Body of pancreas (tissue), 4 donors: ENCODE data around the gene AURKB. TPM values are rescaled to one million over a fixed set of nuclear protein-coding genes. Genes with fewer than 3 reads are reported as not detected.
A peak's percentile ranks its signal among the peaks of the same experiment; 100 is the strongest.

ENCODE experiments used
- ATAC-seq: fragments of 150-250 bp; one replicate; pipeline ENCODE4 v1.9.1; 2016
- DNase-seq, 4 donors: peaks; one replicate each; pipeline ENCODE4 v3.0.0-alpha.2; 2019
- H3K27ac ChIP-seq, 4 donors: fragments of 200-600 bp; sonication (generic); 1 replicate in 3 of 4; 2 replicates in 1 of 4; pipeline versions ENCODE4 v1.5.1 to v1.6.1; 2016 to 2019; ENCODE audit warnings: mild to moderate bottlenecking in 1 of 4, mixed read lengths in 1 of 4, moderate library complexity in 1 of 4
- H3K27me3 ChIP-seq, 2 donors: fragments of 200-600 bp; sonication (generic); one replicate each; pipeline ENCODE4 v1.6.0; 2016; ENCODE audit warnings: mild to moderate bottlenecking in 1 of 2
- H3K36me3 ChIP-seq, 2 donors: fragments of 200-600 bp; sonication (generic); replicated peaks in 1 of 2; 2 replicates each; pipeline ENCODE4 v1.5.1; 2016; ENCODE audit warnings: low read depth in 2 of 2; ENCODE audit not compliant: insufficient read depth in 1 of 2
- H3K4me1 ChIP-seq: fragments of 200-600 bp; sonication (generic); one replicate; pipeline ENCODE4 v1.6.0; 2016
- H3K4me3 ChIP-seq, 2 donors: fragments of 200-600 bp; sonication (generic); 1 replicate in 1 of 2; 2 replicates in 1 of 2; pipeline ENCODE4 v1.5.1; 2016 to 2019
- H3K9me3 ChIP-seq, 3 donors: fragments of 200-600 bp; sonication (generic); 1 replicate in 2 of 3; 2 replicates in 1 of 3; pipeline ENCODE4 v1.5.1; 2016
- POLR2A ChIP-seq, 3 donors: fragments of 450-650 bp; IDR thresholded peaks; one replicate each; pipeline ENCODE4 v1.6.1; 2016; ENCODE audit warnings: antibody characterized with exemption in 3 of 3, mild to moderate bottlenecking in 2 of 3
- WGBS, 2 donors: methylation state at CpG; one replicate each; pipeline ENCODE4 v1.1.5; 2017; 5-methylcytosine and 5-hydroxymethylcytosine counted together
- intact Hi-C: fragments of 100-400 bp; cut with DNase I; formaldehyde crosslinking; loops from one replicate; pipeline ENCODE4 v1.15.1; 2023
- total RNA-seq, 2 donors: library from RNA; depleted of rRNA; stranded (reverse); fragments of >200 nt; gene quantifications; one replicate each; pipeline ENCODE4 v1.1.0, GENCODE V29; 2016
- TF ChIP-seq, protein P1 (sequence below), 7 experiments: fragments of 450-650 bp in 4 of 7; fragments of 200-600 bp in 3 of 7; sonication (generic) in 3 of 7; IDR thresholded peaks; one replicate each; pipeline ENCODE4 v1.5.1; 2016 to 2019; ENCODE audit warnings: antibody characterized with exemption in 7 of 7

The AURKB gene
- total RNA-seq, 2 donors from 2014 or later = not detected

DNA sequence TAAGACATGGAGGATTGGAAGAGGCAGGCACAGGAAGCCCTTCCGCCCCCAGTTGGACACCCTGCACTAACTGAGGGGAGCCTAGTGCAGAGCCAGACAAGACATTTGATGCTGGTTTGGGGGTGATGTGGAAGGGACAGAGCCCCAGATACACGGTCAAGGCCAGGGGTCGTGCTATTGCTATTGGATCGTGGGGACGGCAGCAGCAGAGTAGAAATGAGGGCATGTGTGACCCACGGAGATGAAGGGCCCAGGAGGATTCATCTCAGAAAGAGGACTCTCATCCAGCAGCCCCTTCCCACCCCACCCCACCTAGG is 45.6 kb downstream of the AURKB start:
- intact Hi-C loops = no loop called here
- Histone ChIP-seq H3K36me3 (no peaks in the 10 kb centered on the region), H3K4me1 (peaks cover 32% of the 10 kb centered on the region), H3K27ac (peak overlapping the region; percentile 41 to 99 (median 99)), H3K27me3 (no peaks in the 10 kb centered on the region), H3K9me3 (no peaks in the 10 kb centered on the region), H3K4me3 (no peak overlapping the region)
- DNase-seq = peak in 1 of 4 donors; percentile 12
- 59 to 64% methylated on average over 5 to 6 of the region's 6 CpGs for WGBS, 2 donors
- TF ChIP-seq, protein P1, sequence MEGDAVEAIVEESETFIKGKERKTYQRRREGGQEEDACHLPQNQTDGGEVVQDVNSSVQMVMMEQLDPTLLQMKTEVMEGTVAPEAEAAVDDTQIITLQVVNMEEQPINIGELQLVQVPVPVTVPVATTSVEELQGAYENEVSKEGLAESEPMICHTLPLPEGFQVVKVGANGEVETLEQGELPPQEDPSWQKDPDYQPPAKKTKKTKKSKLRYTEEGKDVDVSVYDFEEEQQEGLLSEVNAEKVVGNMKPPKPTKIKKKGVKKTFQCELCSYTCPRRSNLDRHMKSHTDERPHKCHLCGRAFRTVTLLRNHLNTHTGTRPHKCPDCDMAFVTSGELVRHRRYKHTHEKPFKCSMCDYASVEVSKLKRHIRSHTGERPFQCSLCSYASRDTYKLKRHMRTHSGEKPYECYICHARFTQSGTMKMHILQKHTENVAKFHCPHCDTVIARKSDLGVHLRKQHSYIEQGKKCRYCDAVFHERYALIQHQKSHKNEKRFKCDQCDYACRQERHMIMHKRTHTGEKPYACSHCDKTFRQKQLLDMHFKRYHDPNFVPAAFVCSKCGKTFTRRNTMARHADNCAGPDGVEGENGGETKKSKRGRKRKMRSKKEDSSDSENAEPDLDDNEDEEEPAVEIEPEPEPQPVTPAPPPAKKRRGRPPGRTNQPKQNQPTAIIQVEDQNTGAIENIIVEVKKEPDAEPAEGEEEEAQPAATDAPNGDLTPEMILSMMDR (IDR thresholded peaks at IDR 0.05) = no peak
- no peak for TF ChIP-seq POLR2A (IDR thresholded peaks at IDR 0.05)
- ATAC-seq = no peak

DNA sequence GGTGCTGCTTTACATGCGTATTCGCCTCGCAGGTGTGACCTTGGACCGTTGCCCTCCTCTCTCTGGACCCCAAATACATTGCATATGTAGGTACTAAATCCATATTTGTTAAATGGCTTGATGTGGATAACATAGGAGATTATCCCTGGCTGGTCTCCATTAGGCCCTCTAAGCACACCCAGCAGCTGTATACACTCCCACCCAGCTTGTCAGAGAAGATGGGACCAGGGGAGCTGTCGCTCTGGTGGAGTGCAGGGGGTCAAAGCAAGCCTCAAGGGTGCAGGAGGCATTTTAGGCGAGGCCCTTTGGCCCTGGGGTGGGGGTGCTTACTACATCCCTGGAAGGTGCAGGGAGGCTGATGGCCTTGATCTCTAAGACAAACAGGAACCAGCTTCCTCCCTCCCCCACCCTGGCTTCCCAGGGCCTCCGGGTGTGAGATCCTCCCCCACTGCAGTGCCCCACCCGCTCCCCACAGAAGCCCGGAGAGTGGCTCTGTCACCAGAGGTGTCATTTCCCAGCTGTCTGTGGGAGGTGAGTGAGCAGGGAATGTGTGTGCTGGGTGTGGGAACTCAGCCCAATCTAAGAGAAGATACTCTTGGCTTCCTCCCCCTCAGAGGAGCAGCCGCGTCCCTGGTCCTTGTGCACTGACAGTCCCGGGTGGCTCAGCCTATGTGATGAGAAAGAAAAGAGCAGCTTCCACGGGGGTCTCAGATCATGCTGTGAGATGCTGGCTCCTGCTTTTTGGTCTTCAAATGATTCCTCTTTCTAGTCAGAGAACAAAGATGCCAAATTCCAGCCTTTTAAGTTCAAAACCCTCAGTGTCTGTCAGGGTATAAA is 46.2 kb downstream of the AURKB start:
- intact Hi-C loops = no loop called here
- Histone ChIP-seq H3K4me3 (no peak overlapping the region), H3K36me3 (no peaks in the 10 kb centered on the region), H3K27ac (peak overlapping the region; percentile 41 to 99 (median 99)), H3K27me3 (no peaks in the 10 kb centered on the region), H3K4me1 (peaks cover 38% of the 10 kb centered on the region), H3K9me3 (no peaks in the 10 kb centered on the region)
- TF ChIP-seq, protein P1 (IDR thresholded peaks at IDR 0.05) = no peak
- TF ChIP-seq POLR2A (IDR thresholded peaks at IDR 0.05) = peak in 1 of 3 donors; percentile 25
- DNase-seq (peak in 3 of 4 donors; percentile 70 to 81 (median 73)), ATAC-seq (no peak)
- WGBS, 2 donors = 17 to 27% methylated on average over 7 to 13 of the region's 13 CpGs

DNA sequence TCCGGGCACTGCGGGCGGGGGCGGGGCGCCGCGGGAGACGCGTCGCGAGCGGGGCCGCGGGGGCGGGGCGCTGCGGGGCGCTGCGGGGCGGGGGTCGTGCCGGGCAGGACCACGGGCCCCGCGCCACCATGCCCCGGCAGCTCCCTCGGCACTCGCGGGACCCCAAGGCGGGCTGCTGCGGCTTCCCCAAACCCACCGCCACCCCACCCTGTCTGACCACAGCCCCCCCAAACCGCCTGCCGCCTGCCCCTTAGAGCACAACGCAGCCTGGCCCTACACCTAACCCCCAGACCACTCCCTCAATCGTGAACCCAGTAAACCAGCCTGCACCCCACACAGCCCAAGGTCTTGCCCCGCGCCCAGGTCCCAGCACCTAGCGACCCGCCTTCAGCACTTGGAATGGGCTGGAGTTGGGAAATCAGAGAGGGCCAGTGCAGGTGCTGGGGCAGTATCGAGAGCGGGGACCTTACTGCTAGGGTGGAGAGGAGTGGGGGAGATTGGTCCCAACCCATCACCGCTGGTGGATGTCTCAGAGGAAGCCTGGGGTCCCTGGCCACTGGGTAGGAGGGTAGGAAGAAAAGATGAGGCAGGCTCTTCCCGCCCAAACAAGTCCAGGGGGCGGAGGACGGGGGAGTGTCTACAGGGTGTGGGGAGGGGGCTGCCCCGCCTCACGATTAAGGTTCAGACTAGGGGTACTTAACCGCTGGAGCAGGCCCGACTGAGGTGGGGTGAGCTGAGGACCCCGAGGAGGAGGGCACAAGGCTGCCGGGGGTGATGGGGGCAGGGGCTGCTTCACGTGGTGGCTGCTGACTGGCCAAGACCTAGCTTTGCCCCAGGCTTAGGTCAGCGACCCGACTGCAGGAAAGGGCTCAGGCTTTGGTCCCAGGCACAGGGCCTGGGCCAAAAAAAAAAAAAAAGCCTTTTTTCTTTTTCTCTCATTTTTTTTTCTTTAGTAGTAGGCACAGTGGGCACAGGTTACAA is 47.1 kb downstream of the AURKB start:
- intact Hi-C loops = no loop called here
- peak in 2 of 3 donors; percentile 6 to 35 for TF ChIP-seq POLR2A (IDR thresholded peaks at IDR 0.05)
- TF ChIP-seq, protein P1 (IDR thresholded peaks at IDR 0.05) = no peak
- 17 to 53% methylated on average over 15 to 33 of the region's 55 CpGs for WGBS, 2 donors
- no peak overlapping the region for H3K4me3 ChIP-seq
- ATAC-seq (peak; percentile 32), DNase-seq (peak in 3 of 4 donors; percentile 49 to 51 (median 50))
- no peaks in the 10 kb centered on the region for H3K27me3 ChIP-seq
- peaks cover 47% of the 10 kb centered on the region for H3K4me1 ChIP-seq
- no peaks in the 10 kb centered on the region for H3K9me3 ChIP-seq
- H3K27ac ChIP-seq = peak overlapping the region; percentile 90 to 99 (median 99)
- H3K36me3 ChIP-seq = no peaks in the 10 kb centered on the region

DNA sequence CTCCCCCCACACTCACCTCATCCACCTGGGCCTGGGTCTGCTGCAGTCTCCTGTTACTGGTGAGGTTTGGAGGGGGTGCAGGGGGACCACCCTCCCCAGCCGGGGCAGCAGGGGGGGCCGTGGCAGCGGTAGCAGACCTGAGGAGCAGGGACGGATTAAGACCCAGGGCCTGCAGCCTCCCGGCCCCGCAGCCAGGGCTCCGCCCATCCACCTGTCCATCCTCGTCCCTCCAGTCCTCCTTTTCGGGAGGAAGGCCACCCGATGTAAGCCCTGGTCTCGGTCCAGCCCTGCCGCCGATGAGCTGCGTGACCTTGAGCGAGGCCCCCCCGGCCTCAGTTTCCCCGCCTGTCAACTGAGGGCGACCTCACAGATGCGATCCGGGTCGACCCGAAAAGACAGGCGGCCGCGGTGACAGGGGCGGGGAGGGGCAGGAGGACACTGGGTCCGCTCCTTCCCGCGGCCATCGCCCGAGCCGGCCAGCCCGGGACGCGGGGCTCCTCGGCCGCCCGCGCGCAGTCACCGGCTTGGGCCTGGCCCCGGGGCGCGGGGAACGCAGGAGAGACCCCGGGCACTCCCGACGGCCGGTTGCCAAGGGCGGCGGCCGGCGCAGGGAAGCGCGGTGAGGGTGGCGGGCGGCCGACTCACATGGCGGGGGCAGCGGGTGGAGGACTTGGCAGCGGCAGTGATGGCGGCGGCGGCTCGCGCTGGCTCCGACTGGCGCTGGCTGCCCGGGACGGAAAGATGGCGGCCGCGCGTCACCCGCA is 48.0 kb downstream of the AURKB start, which contains the start of gene VAMP2:
Gene VAMP2, minus strand, starts transcription at position 716 of the 764 bp plus-strand sequence. Its CDS starts 69 bp downstream, at position 647.
- peak; percentile 50 to 76 (median 74) for TF ChIP-seq POLR2A (IDR thresholded peaks at IDR 0.05)
- TF ChIP-seq, protein P1 (IDR thresholded peaks at IDR 0.05) = peak in 4 of 7 experiments; percentile 19 to 35 (median 34)
- ATAC-seq (peak; percentile 78), DNase-seq (peak; percentile 78 to 85 (median 82))
- Histone ChIP-seq H3K27me3 (no peaks in the 10 kb centered on the region), H3K9me3 (no peaks in the 10 kb centered on the region), H3K4me3 (peak within 1 kb of the TSS; percentile 72 to 85), H3K4me1 (peaks cover 52% of the 10 kb centered on the region), H3K36me3 (no peaks in the 10 kb centered on the region), H3K27ac (peak within 1 kb of the TSS; percentile 90 to 99 (median 99))
- intact Hi-C loops = no loop called here
- 0% methylated on average over 3 to 59 of the region's 75 CpGs for WGBS, 2 donors
